IMR-90 (cell line): ENCODE measurements around the gene ZDHHC14. TPM values are rescaled to one million over a fixed set of nuclear protein-coding genes. Genes with fewer than 3 reads are reported as not detected.

Experiments
- ATAC-seq: fragments of 200-7000 bp; cut with Tn5 transposase; 2 replicates; pipeline ENCODE4 v1.9.1; 2020; ENCODE audit warnings: low read depth, mild to moderate bottlenecking, moderate library complexity
- BruUV-seq: library from RNA; stranded (reverse); fragments of 400-500 nt; replicated peaks from 2 replicates; lab custom pipeline; 2021; lab: Mats Ljungman, UMichigan
- CTCF ChIA-PET: fragments of 300-600 bp; formaldehyde crosslinking; extraction: SDS; loops from one replicate; lab custom pipeline; 2021; ENCODE audit warnings: antibody characterized with exemption; lab: Yijun Ruan, JAX
- POLR2A ChIA-PET: fragments of 300-600 bp; sonication (Branson Sonifier 250); formaldehyde crosslinking; loops from one replicate; lab custom pipeline; 2022; ENCODE audit warnings: antibody characterized with exemption; ENCODE audit not compliant: unreplicated experiment; lab: Charles Lee
- DNase-seq: peaks from one replicate; pipeline ENCODE4 v3.0.0; 2013
- H2AFZ ChIP-seq: replicated peaks from 2 replicates; pipeline ENCODE3; 2013; ENCODE audit warnings: low read length, mild to moderate bottlenecking; ENCODE audit not compliant: poor library complexity
- H2AK5ac ChIP-seq: 2 replicates; pipeline ENCODE4 v1.6.1; 2013; ENCODE audit warnings: low read depth, low read length, inconsistent platforms
- H2AK9ac ChIP-seq: replicated peaks from 2 replicates; pipeline ENCODE3; 2013; ENCODE audit warnings: mild to moderate bottlenecking, low read depth, low read length, moderate library complexity; ENCODE audit not compliant: poor library complexity
- H2BK120ac ChIP-seq: 2 replicates; pipeline ENCODE4 v1.6.1; 2013; ENCODE audit warnings: low read depth, low read length, inconsistent platforms
- H2BK15ac ChIP-seq: 3 replicates; pipeline ENCODE4 v1.6.1; 2013; ENCODE audit warnings: low read depth, low read length, inconsistent platforms
- H2BK20ac ChIP-seq: 2 replicates; pipeline ENCODE4 v1.6.1; 2013; ENCODE audit warnings: low read depth, mild to moderate bottlenecking, inconsistent platforms, low read length, moderate library complexity
- H2BK5ac ChIP-seq: 2 replicates; pipeline ENCODE4 v1.6.1; 2013; ENCODE audit warnings: mild to moderate bottlenecking, low read depth, low read length, inconsistent platforms; ENCODE audit not compliant: poor library complexity, severe bottlenecking
- H3K14ac ChIP-seq: replicated peaks from 2 replicates; pipeline ENCODE4 v1.6.1; 2013; ENCODE audit warnings: low read depth, low read length, inconsistent platforms
- H3K18ac ChIP-seq: 2 replicates; pipeline ENCODE4 v1.6.1; 2013; ENCODE audit warnings: low read depth, low read length, control low read depth
- H3K23ac ChIP-seq: 2 replicates; pipeline ENCODE4 v1.6.1; 2013; ENCODE audit warnings: low read depth, low read length, inconsistent platforms
- H3K27ac ChIP-seq: 2 replicates; pipeline ENCODE4 v1.5.1; 2013; ENCODE audit warnings: mild to moderate bottlenecking, control low read depth, low read length; ENCODE audit not compliant: insufficient read depth
- H3K27me3 ChIP-seq: 2 replicates; pipeline ENCODE4 v1.6.1; 2013; ENCODE audit warnings: low read length; ENCODE audit not compliant: control insufficient read depth, insufficient read depth
- H3K36me3 ChIP-seq: 2 replicates; pipeline ENCODE4 v1.6.1; 2013; ENCODE audit warnings: low read length, mixed read lengths; ENCODE audit not compliant: control insufficient read depth, insufficient read depth
- H3K4ac ChIP-seq: 2 replicates; pipeline ENCODE4 v1.6.1; 2013; ENCODE audit warnings: low read depth, low read length, inconsistent platforms
- H3K4me1 ChIP-seq: 2 replicates; pipeline ENCODE4 v1.6.1; 2013; ENCODE audit warnings: low read length, mixed read lengths; ENCODE audit not compliant: control insufficient read depth, insufficient read depth
- H3K4me2 ChIP-seq: 2 replicates; pipeline ENCODE4 v1.6.1; 2013; ENCODE audit warnings: low read depth, mild to moderate bottlenecking, control low read depth, low read length, moderate library complexity
- H3K4me3 ChIP-seq: 2 replicates; pipeline ENCODE4 v1.5.1; 2013; ENCODE audit warnings: low read depth, mild to moderate bottlenecking, control low read depth, low read length, moderate library complexity; ENCODE audit not compliant: insufficient read depth
- H3K56ac ChIP-seq: 2 replicates; pipeline ENCODE4 v1.6.1; 2013; ENCODE audit warnings: low read length, inconsistent platforms; ENCODE audit not compliant: insufficient read depth; ENCODE audit errors: extremely low read depth
- H3K79me1 ChIP-seq, 2 experiments: 2 replicates each; pipeline ENCODE4 v1.6.1; 2013; ENCODE audit warnings: low read length in 2 of 2, inconsistent platforms in 1 of 2, low read depth in 1 of 2
- H3K9ac ChIP-seq: 2 replicates; pipeline ENCODE4 v1.6.1; 2013; ENCODE audit warnings: low read depth, low read length, control low read depth
- H3K9me1 ChIP-seq: 2 replicates; pipeline ENCODE4 v1.6.1; 2013; ENCODE audit warnings: low read length, inconsistent platforms; ENCODE audit not compliant: insufficient read depth
- H3K9me3 ChIP-seq: 2 replicates; pipeline ENCODE4 v1.6.1; 2013; ENCODE audit warnings: low read length; ENCODE audit not compliant: control insufficient read depth, insufficient read depth
- H4K20me1 ChIP-seq: 2 replicates; pipeline ENCODE4 v1.6.1; 2013; ENCODE audit warnings: low read length, inconsistent platforms; ENCODE audit not compliant: insufficient read depth
- H4K5ac ChIP-seq: 2 replicates; pipeline ENCODE4 v1.6.1; 2013; ENCODE audit warnings: mild to moderate bottlenecking, low read depth, low read length, control low read depth
- H4K8ac ChIP-seq, 2 experiments: 2 replicates each; pipeline ENCODE4 v1.6.1; 2013; ENCODE audit warnings: low read depth in 2 of 2, low read length in 2 of 2, control low read depth in 1 of 2, inconsistent platforms in 1 of 2
- H4K91ac ChIP-seq: 2 replicates; pipeline ENCODE4 v1.6.1; 2013; ENCODE audit warnings: low read depth, low read length, inconsistent platforms; ENCODE audit not compliant: insufficient read depth
- BHLHE40 ChIP-seq: fragments of 150-350 bp; IDR thresholded peaks from 2 replicates; pipeline ENCODE4 v1.6.1; 2016; ENCODE audit warnings: mild to moderate bottlenecking, low read depth, low read length
- CEBPB ChIP-seq: IDR thresholded peaks from 2 replicates; pipeline ENCODE4 v1.6.1; 2012; ENCODE audit warnings: low read depth, low read length, improper control_type of control experiment
- CHD1 ChIP-seq: IDR thresholded peaks from 2 replicates; pipeline ENCODE4 v1.6.1; 2012; ENCODE audit warnings: low read depth, low read length, improper control_type of control experiment
- FOS ChIP-seq: fragments of 150-350 bp; IDR thresholded peaks from 2 replicates; pipeline ENCODE4 v1.6.1; 2016; ENCODE audit warnings: low read depth, low read length
- MXI1 ChIP-seq: IDR thresholded peaks from 2 replicates; pipeline ENCODE4 v1.6.1; 2012; ENCODE audit warnings: low read depth, mild to moderate bottlenecking, low read length, moderate library complexity, borderline replicate concordance
- NFE2L2 ChIP-seq: fragments of 150-350 bp; IDR thresholded peaks from 2 replicates; pipeline ENCODE4 v1.6.1; 2016; ENCODE audit warnings: low read depth, mild to moderate bottlenecking, low read length
- POLR2A ChIP-seq: IDR thresholded peaks from 2 replicates; pipeline ENCODE4 v1.6.1; 2012; ENCODE audit warnings: mild to moderate bottlenecking, low read depth, low read length
- RAD21 ChIP-seq: IDR thresholded peaks from 2 replicates; pipeline ENCODE4 v1.6.1; 2012; ENCODE audit warnings: low read length, improper control_type of control experiment
- RCOR1 ChIP-seq: IDR thresholded peaks from 2 replicates; pipeline ENCODE4 v1.6.1; 2012; ENCODE audit warnings: mild to moderate bottlenecking, low read length, improper control_type of control experiment; ENCODE audit not compliant: insufficient replicate concordance
- RFX5 ChIP-seq: IDR thresholded peaks from 2 replicates; pipeline ENCODE4 v1.8.0; 2012; ENCODE audit warnings: low read depth, mild to moderate bottlenecking, low read length, moderate library complexity
- SMC3 ChIP-seq: fragments of 150-350 bp; IDR thresholded peaks from 2 replicates; pipeline ENCODE4 v1.6.1; 2016; ENCODE audit warnings: low read depth, mild to moderate bottlenecking, antibody characterized with exemption, low read length, moderate library complexity
- USF2 ChIP-seq: fragments of 150-350 bp; IDR thresholded peaks from 2 replicates; pipeline ENCODE4 v1.6.1; 2017; ENCODE audit warnings: mild to moderate bottlenecking, antibody characterized with exemption, low read length, low read depth
- WGBS, 2 experiments: methylation state at CpG; one replicate each; pipeline versions ENCODE4 v1.1.5 to v1.1.7; 2013; ENCODE audit warnings: missing lambda C conversion rate in 2 of 2; ENCODE audit not compliant: insufficient read length in 1 of 2; ENCODE audit errors: extremely low coverage in 2 of 2; 5-methylcytosine and 5-hydroxymethylcytosine counted together
- dilution Hi-C: fragments of 300-500 bp; cut with HindIII; formaldehyde crosslinking; loops from one replicate; pipeline ENCODE4 v1.14.3; 2018; ENCODE audit warnings: low sequenced_read_pairs; ENCODE audit not compliant: unreplicated experiment
- in situ Hi-C: fragments of 300-500 bp; cut with MboI; formaldehyde crosslinking; loops from 3 replicates; pipeline ENCODE4 v1.14.3; 2019; ENCODE audit warnings: low sequenced_read_pairs, inconsistent platforms, mixed read lengths
- intact Hi-C: fragments of 100-400 bp; cut with micrococcal nuclease; formaldehyde crosslinking; loops from 2 replicates; pipeline ENCODE4 v1.10.0; 2022
- polyA plus RNA-seq, 3 experiments: library from polyadenylated mRNA; depleted of rRNA; stranded (reverse); fragments of >200 nt; gene quantifications; 2 replicates each; pipeline ENCODE4 v1.2.3, GENCODE V29; 2012; ENCODE audit warnings: low replicate concordance in 1 of 3
- total RNA-seq: library from RNA; depleted of rRNA; stranded (reverse); fragments of >200 nt; gene quantifications from 2 replicates; pipeline ENCODE4 v1.2.3, GENCODE V29; 2012
- TF ChIP-seq, protein P1 (sequence below): conservative IDR thresholded peaks from 2 replicates; pipeline ENCODE4 v1.5.1; 2012; ENCODE audit warnings: mild to moderate bottlenecking, low read depth, low read length, improper control_type of control experiment
- TF ChIP-seq, protein P2 (sequence below): fragments of 150-350 bp; IDR thresholded peaks from 2 replicates; pipeline ENCODE4 v1.6.1; 2016; ENCODE audit warnings: low read depth, mild to moderate bottlenecking, low read length, moderate library complexity, borderline replicate concordance

Gene ZDHHC14
- total and polyA plus RNA-seq, 2 of the 4 experiments (the other 2 are of a cell fraction), result 0.90 to 2.0 TPM

DNA sequence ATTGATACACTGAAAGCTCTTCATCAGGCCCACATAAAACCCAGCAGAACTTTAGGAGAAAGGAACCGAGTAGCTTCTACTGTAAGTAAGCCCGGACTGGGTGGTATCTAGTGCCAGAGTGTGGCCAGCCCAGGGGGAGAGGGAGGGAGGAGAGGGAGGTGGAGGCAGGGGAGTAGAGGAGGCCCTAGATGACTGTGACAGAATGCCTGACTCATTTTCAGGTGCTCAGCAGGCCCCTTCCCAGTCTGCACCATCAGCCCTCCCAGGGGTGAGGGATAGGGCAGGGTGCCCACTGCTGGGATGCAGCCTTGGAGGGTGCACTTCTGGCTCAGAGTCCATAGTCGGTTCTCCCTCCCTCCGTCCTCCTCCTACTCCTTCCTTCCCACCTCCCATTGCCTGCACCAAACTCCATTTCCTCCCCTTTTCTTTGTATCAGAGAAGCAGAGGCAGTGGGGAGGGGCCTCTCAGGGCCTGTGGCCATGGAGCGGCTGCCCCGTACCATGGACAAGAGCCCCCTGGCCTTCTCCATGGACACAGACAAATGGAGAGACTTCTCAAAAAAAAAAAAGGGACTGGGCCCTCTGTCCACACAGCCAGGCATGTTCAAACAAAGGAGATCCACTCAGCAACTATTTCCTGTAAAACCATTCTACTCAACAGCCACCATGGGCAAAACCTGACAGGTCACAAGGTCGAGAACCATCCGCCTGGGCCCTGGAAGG, 257.1 kb downstream of the ZDHHC14 start:
- Histone ChIP-seq H4K91ac (no peak overlapping the region), H3K18ac (no peak overlapping the region), H2BK20ac (no peak overlapping the region), H2AK9ac (no peak overlapping the region), H3K27ac (no peak overlapping the region), H3K4me3 (no peak overlapping the region), H3K14ac (no peak overlapping the region), H2AFZ (no peak overlapping the region), H3K79me1 (no peaks in the 10 kb centered on the region), H2BK5ac (no peak overlapping the region), H3K4me1 (peaks cover under 1% of the 10 kb centered on the region; the same call in 1 of the 2 replicates), H3K9me3 (no peaks in the 10 kb centered on the region), H4K20me1 (no peaks in the 10 kb centered on the region), H3K9me1 (no peaks in the 10 kb centered on the region), H2BK120ac (no peak overlapping the region), H4K8ac (no peak overlapping the region), H3K27me3 (no peaks in the 10 kb centered on the region), H2BK15ac (no peak overlapping the region), H3K9ac (no peak overlapping the region), H2AK5ac (no peak overlapping the region), H3K36me3 (no peaks in the 10 kb centered on the region), H3K23ac (no peak overlapping the region), H3K4me2 (no peak overlapping the region), H3K56ac (no peak overlapping the region), H3K4ac (no peak overlapping the region), H4K5ac (no peak overlapping the region)
- no peak for ATAC-seq
- TF ChIP-seq CHD1 (no peak), POLR2A (no peak), FOS (no peak), MXI1 (no peak), RFX5 (no peak), CEBPB (no peak), RAD21 (no peak), SMC3 (no peak), RCOR1 (no peak), USF2 (no peak), BHLHE40 (no peak), NFE2L2 (no peak)
- TF ChIP-seq, protein P1, sequence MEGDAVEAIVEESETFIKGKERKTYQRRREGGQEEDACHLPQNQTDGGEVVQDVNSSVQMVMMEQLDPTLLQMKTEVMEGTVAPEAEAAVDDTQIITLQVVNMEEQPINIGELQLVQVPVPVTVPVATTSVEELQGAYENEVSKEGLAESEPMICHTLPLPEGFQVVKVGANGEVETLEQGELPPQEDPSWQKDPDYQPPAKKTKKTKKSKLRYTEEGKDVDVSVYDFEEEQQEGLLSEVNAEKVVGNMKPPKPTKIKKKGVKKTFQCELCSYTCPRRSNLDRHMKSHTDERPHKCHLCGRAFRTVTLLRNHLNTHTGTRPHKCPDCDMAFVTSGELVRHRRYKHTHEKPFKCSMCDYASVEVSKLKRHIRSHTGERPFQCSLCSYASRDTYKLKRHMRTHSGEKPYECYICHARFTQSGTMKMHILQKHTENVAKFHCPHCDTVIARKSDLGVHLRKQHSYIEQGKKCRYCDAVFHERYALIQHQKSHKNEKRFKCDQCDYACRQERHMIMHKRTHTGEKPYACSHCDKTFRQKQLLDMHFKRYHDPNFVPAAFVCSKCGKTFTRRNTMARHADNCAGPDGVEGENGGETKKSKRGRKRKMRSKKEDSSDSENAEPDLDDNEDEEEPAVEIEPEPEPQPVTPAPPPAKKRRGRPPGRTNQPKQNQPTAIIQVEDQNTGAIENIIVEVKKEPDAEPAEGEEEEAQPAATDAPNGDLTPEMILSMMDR, result no peak
- TF ChIP-seq, protein P2, sequence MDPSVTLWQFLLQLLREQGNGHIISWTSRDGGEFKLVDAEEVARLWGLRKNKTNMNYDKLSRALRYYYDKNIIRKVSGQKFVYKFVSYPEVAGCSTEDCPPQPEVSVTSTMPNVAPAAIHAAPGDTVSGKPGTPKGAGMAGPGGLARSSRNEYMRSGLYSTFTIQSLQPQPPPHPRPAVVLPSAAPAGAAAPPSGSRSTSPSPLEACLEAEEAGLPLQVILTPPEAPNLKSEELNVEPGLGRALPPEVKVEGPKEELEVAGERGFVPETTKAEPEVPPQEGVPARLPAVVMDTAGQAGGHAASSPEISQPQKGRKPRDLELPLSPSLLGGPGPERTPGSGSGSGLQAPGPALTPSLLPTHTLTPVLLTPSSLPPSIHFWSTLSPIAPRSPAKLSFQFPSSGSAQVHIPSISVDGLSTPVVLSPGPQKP, result no peak
- no peak for DNase-seq
- ChIA-PET CTCF (no interaction called here), POLR2A (interaction anchor here (1.1 kb wide), 1 partner anchor 314 kb away, joined by 3 read pairs; no protein-coding TSS in a partner anchor)
- dilution Hi-C loops (no loop called here), in situ Hi-C loops (no loop called here), intact Hi-C loops (no loop called here)
- no CpG with 5 or more reads among the region's 8 CpGs for whole genome bisulfite sequencing, 2 experiments
- BruUV-seq, result no TSS peak
